ENCODE results near the gene SFXN4. TPM values are rescaled to one million over a fixed set of nuclear protein-coding genes. Genes with fewer than 3 reads are reported as not detected.
"Not testable (repeated sequence)": the region's sequence is repeated elsewhere in the genome, so short reads cannot be mapped to it uniquely, and the experiment has no call there.

The SFXN4 gene
- total and polyA plus RNA-seq, 2 of the 4 experiments (the other 2 are of a cell fraction), result 12.0 to 12.5 TPM

DNA sequence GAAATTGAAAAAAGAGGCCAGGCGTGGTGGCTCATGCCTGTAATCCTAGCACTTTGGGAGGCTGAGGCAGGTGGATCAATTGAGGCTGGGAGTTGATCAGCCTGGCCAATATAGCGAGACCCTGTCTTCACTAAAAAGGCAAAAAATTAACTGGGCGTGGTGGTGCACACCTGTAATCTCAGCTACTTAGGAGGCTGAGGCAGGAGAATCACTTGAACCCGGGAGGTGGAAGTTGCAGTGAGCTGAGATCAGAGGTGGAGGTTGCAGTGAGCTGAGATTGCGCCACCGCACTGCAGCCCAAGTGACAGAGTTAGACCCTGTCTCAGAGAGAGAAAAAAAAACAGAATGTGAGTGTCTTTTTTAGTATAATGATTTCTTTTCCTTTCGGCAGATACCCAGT is 59.6 kb downstream of the SFXN4 start:
- BruUV-seq (replicated peaks); H2BK15ac ChIP-seq (ENCODE audit: low read depth, low read length); H4K20me1 ChIP-seq (ENCODE audit: insufficient read depth, low read length); H3K56ac ChIP-seq (ENCODE audit: extremely low read depth, insufficient read depth, low read length); H2AFZ ChIP-seq (replicated peaks; ENCODE audit: low read length, poor library complexity); H3K4me1 ChIP-seq (ENCODE audit: control insufficient read depth, insufficient read depth, low read length); H3K4me2 ChIP-seq (ENCODE audit: low read depth, low read length); H3K4me3 ChIP-seq (ENCODE audit: insufficient read depth, low read depth, low read length); dilution Hi-C loops (cut with HindIII; ENCODE audit: low sequenced_read_pairs, unreplicated experiment); H2BK5ac ChIP-seq (ENCODE audit: low read depth, low read length, poor library complexity, severe bottlenecking); H3K27me3 ChIP-seq (ENCODE audit: control insufficient read depth, insufficient read depth, low read length); DNase-seq; H2BK20ac ChIP-seq (ENCODE audit: low read depth, low read length); H3K9me1 ChIP-seq (ENCODE audit: insufficient read depth, low read length); H3K9ac ChIP-seq (ENCODE audit: low read depth, low read length); H3K18ac ChIP-seq (ENCODE audit: low read depth, low read length); H4K8ac ChIP-seq (ENCODE audit: low read depth in 2 of 2, low read length in 2 of 2); H3K4ac ChIP-seq (ENCODE audit: low read depth, low read length); ATAC-seq (ENCODE audit: low read depth); CTCF ChIA-PET; H4K5ac ChIP-seq (ENCODE audit: low read depth, low read length); H2AK9ac ChIP-seq (replicated peaks; ENCODE audit: low read depth, low read length, poor library complexity); H2BK120ac ChIP-seq (ENCODE audit: low read depth, low read length); H3K23ac ChIP-seq (ENCODE audit: low read depth, low read length); POLR2A ChIA-PET (ENCODE audit: unreplicated experiment); H3K9me3 ChIP-seq (ENCODE audit: control insufficient read depth, insufficient read depth, low read length); in situ Hi-C loops (cut with MboI; ENCODE audit: low sequenced_read_pairs); H4K91ac ChIP-seq (ENCODE audit: insufficient read depth, low read depth, low read length); H3K27ac ChIP-seq (ENCODE audit: insufficient read depth, low read length); H3K14ac ChIP-seq (replicated peaks; ENCODE audit: low read depth, low read length); H2AK5ac ChIP-seq (ENCODE audit: low read depth, low read length): not testable (repeated sequence)
- 100% methylated on average over 3 of the region's 7 CpGs; no CpG with 5 or more reads in 1 of the 2 experiments for whole genome bisulfite sequencing, 2 experiments (ENCODE audit: extremely low coverage in 2 of 2, insufficient read length in 1 of 2)
- Histone ChIP-seq H3K79me1 (ENCODE audit: low read depth in 1 of 2, low read length in 2 of 2) (peaks cover 24 to 37% of the 10 kb centered on the region in 2 experiments), H3K36me3 (ENCODE audit: control insufficient read depth, insufficient read depth, low read length) (peaks cover 12% of the 10 kb centered on the region)
- intact Hi-C loops (cut with micrococcal nuclease), result loop anchor here (2.0 kb wide), 1 partner anchor 25 kb away; the partner anchor contains the start of gene EIF3A

Measured in IMR-90 (cell line).